ENCODE data around the gene PPP1R13B.

The PPP1R13B gene

GRCh38 chr14:103705118-103705503, 142.3 kb downstream of the PPP1R13B start:
- no peak overlapping the region for H3K4me3 ChIP-seq (ENCODE audit: low read depth in 1 of 5, low read length in 5 of 5)
- H3K27ac ChIP-seq (ENCODE audit: low read depth, low read length), result no peak overlapping the region
- no peaks in the 10 kb centered on the region for H3K27me3 ChIP-seq (ENCODE audit: control insufficient read depth in 5 of 5, insufficient read depth in 4 of 5, low read length in 5 of 5)
- H3K9ac ChIP-seq (ENCODE audit: low read length in 5 of 5), result peak overlapping the region in 1 of 5 donors; percentile 13
- H3K4me1 ChIP-seq (ENCODE audit: control insufficient read depth in 5 of 5, insufficient read depth in 5 of 5, low read length in 5 of 5), result peaks cover 0 to 68% (median 41%) of the 10 kb centered on the region in 5 donors
- peaks cover 0 to 63% (median 46%) of the 10 kb centered on the region in 5 donors for H3K36me3 ChIP-seq (ENCODE audit: control insufficient read depth in 5 of 5, insufficient read depth in 5 of 5, low read length in 5 of 5)
- no peaks in the 10 kb centered on the region for H3K9me3 ChIP-seq (ENCODE audit: control insufficient read depth in 5 of 5, low read length in 5 of 5)

- peaks cover 0 to 72% (median 45%) of the 10 kb centered on the region in 5 donors for H3K4me1 ChIP-seq (ENCODE audit: control insufficient read depth in 5 of 5, insufficient read depth in 5 of 5, low read length in 5 of 5)
- H3K9me3 ChIP-seq (ENCODE audit: control insufficient read depth in 5 of 5, low read length in 5 of 5), result no peaks in the 10 kb centered on the region
- H3K36me3 ChIP-seq (ENCODE audit: control insufficient read depth in 5 of 5, insufficient read depth in 5 of 5, low read length in 5 of 5), result peaks cover 0 to 68% (median 48%) of the 10 kb centered on the region in 5 donors
- H3K27ac ChIP-seq (ENCODE audit: low read depth, low read length), result no peak overlapping the region
- no peak overlapping the region for H3K4me3 ChIP-seq (ENCODE audit: low read depth in 1 of 5, low read length in 5 of 5)
- H3K27me3 ChIP-seq (ENCODE audit: control insufficient read depth in 5 of 5, insufficient read depth in 4 of 5, low read length in 5 of 5), result no peaks in the 10 kb centered on the region
- H3K9ac ChIP-seq (ENCODE audit: low read length in 5 of 5), result peak overlapping the region in 1 of 5 donors; percentile 13
Measured at GRCh38 chr14:103704708-103705107, 142.7 kb downstream of the PPP1R13B start.

GRCh38 chr14:103703433-103704385, 143.7 kb downstream of the PPP1R13B start:
- Histone ChIP-seq H3K4me3 (ENCODE audit: low read depth in 1 of 5, low read length in 5 of 5) (peak overlapping the region in 1 of 5 donors; percentile 14), H3K36me3 (ENCODE audit: control insufficient read depth in 5 of 5, insufficient read depth in 5 of 5, low read length in 5 of 5) (peaks cover 0 to 78% (median 58%) of the 10 kb centered on the region in 5 donors), H3K9me3 (ENCODE audit: control insufficient read depth in 5 of 5, low read length in 5 of 5) (no peaks in the 10 kb centered on the region), H3K27ac (ENCODE audit: low read depth, low read length) (no peak overlapping the region), H3K4me1 (ENCODE audit: control insufficient read depth in 5 of 5, insufficient read depth in 5 of 5, low read length in 5 of 5) (peaks cover 0 to 72% (median 52%) of the 10 kb centered on the region in 5 donors), H3K27me3 (ENCODE audit: control insufficient read depth in 5 of 5, insufficient read depth in 4 of 5, low read length in 5 of 5) (no peaks in the 10 kb centered on the region), H3K9ac (ENCODE audit: low read length in 5 of 5) (peak overlapping the region in 1 of 5 donors; percentile 53)

GRCh38 chr14:103702497-103703432, 144.6 kb downstream of the PPP1R13B start:
- Histone ChIP-seq H3K9me3 (ENCODE audit: control insufficient read depth in 5 of 5, low read length in 5 of 5) (no peaks in the 10 kb centered on the region), H3K4me1 (ENCODE audit: control insufficient read depth in 5 of 5, insufficient read depth in 5 of 5, low read length in 5 of 5) (peaks cover under 1 to 76% (median 55%) of the 10 kb centered on the region in 5 donors), H3K27me3 (ENCODE audit: control insufficient read depth in 5 of 5, insufficient read depth in 4 of 5, low read length in 5 of 5) (no peaks in the 10 kb centered on the region), H3K27ac (ENCODE audit: low read depth, low read length) (no peak overlapping the region), H3K36me3 (ENCODE audit: control insufficient read depth in 5 of 5, insufficient read depth in 5 of 5, low read length in 5 of 5) (peaks cover 0 to 81% (median 52%) of the 10 kb centered on the region in 5 donors), H3K9ac (ENCODE audit: low read length in 5 of 5) (no peak overlapping the region), H3K4me3 (ENCODE audit: low read depth in 1 of 5, low read length in 5 of 5) (no peak overlapping the region)

- Histone ChIP-seq H3K27ac (ENCODE audit: low read depth, low read length) (no peak overlapping the region), H3K4me3 (ENCODE audit: low read depth in 1 of 5, low read length in 5 of 5) (no peak overlapping the region), H3K36me3 (ENCODE audit: control insufficient read depth in 5 of 5, insufficient read depth in 5 of 5, low read length in 5 of 5) (peaks cover 0 to 80% (median 49%) of the 10 kb centered on the region in 5 donors), H3K4me1 (ENCODE audit: control insufficient read depth in 5 of 5, insufficient read depth in 5 of 5, low read length in 5 of 5) (peaks cover 6 to 83% (median 62%) of the 10 kb centered on the region in 5 donors), H3K9ac (ENCODE audit: low read length in 5 of 5) (no peak overlapping the region), H3K9me3 (ENCODE audit: control insufficient read depth in 5 of 5, low read length in 5 of 5) (no peaks in the 10 kb centered on the region), H3K27me3 (ENCODE audit: control insufficient read depth in 5 of 5, insufficient read depth in 4 of 5, low read length in 5 of 5) (no peaks in the 10 kb centered on the region)
Measured at GRCh38 chr14:103702095-103702494, 145.3 kb downstream of the PPP1R13B start.

GRCh38 chr14:103700753-103701490, 146.5 kb downstream of the PPP1R13B start:
- peak overlapping the region; percentile 50 for H3K27ac ChIP-seq (ENCODE audit: low read depth, low read length)
- peaks cover 10 to 86% (median 70%) of the 10 kb centered on the region in 5 donors for H3K4me1 ChIP-seq (ENCODE audit: control insufficient read depth in 5 of 5, insufficient read depth in 5 of 5, low read length in 5 of 5)
- H3K36me3 ChIP-seq (ENCODE audit: control insufficient read depth in 5 of 5, insufficient read depth in 5 of 5, low read length in 5 of 5), result peaks cover 0 to 70% (median 45%) of the 10 kb centered on the region in 5 donors
- H3K9me3 ChIP-seq (ENCODE audit: control insufficient read depth in 5 of 5, low read length in 5 of 5), result no peaks in the 10 kb centered on the region
- no peak overlapping the region for H3K4me3 ChIP-seq (ENCODE audit: low read depth in 1 of 5, low read length in 5 of 5)
- H3K27me3 ChIP-seq (ENCODE audit: control insufficient read depth in 5 of 5, insufficient read depth in 4 of 5, low read length in 5 of 5), result no peaks in the 10 kb centered on the region
- no peak overlapping the region for H3K9ac ChIP-seq (ENCODE audit: low read length in 5 of 5)

GRCh38 chr14:103699901-103700752, 147.2 kb downstream of the PPP1R13B start:
- Histone ChIP-seq H3K27ac (ENCODE audit: low read depth, low read length) (peak overlapping the region; percentile 50), H3K27me3 (ENCODE audit: control insufficient read depth in 5 of 5, insufficient read depth in 4 of 5, low read length in 5 of 5) (no peaks in the 10 kb centered on the region), H3K9me3 (ENCODE audit: control insufficient read depth in 5 of 5, low read length in 5 of 5) (no peaks in the 10 kb centered on the region), H3K9ac (ENCODE audit: low read length in 5 of 5) (no peak overlapping the region), H3K4me3 (ENCODE audit: low read depth in 1 of 5, low read length in 5 of 5) (peak overlapping the region in 1 of 5 donors; percentile 7), H3K36me3 (ENCODE audit: control insufficient read depth in 5 of 5, insufficient read depth in 5 of 5, low read length in 5 of 5) (peaks cover 0 to 71% (median 41%) of the 10 kb centered on the region in 5 donors), H3K4me1 (ENCODE audit: control insufficient read depth in 5 of 5, insufficient read depth in 5 of 5, low read length in 5 of 5) (peaks cover 10 to 83% (median 74%) of the 10 kb centered on the region in 5 donors)

- H3K27me3 ChIP-seq (ENCODE audit: control insufficient read depth in 5 of 5, insufficient read depth in 4 of 5, low read length in 5 of 5), result no peaks in the 10 kb centered on the region
- no peak overlapping the region for H3K9ac ChIP-seq (ENCODE audit: low read length in 5 of 5)
- no peaks in the 10 kb centered on the region for H3K9me3 ChIP-seq (ENCODE audit: control insufficient read depth in 5 of 5, low read length in 5 of 5)
- no peak overlapping the region for H3K27ac ChIP-seq (ENCODE audit: low read depth, low read length)
- peaks cover 0 to 78% (median 47%) of the 10 kb centered on the region in 5 donors for H3K36me3 ChIP-seq (ENCODE audit: control insufficient read depth in 5 of 5, insufficient read depth in 5 of 5, low read length in 5 of 5)
- no peak overlapping the region for H3K4me3 ChIP-seq (ENCODE audit: low read depth in 1 of 5, low read length in 5 of 5)
- H3K4me1 ChIP-seq (ENCODE audit: control insufficient read depth in 5 of 5, insufficient read depth in 5 of 5, low read length in 5 of 5), result peaks cover 10 to 76% (median 72%) of the 10 kb centered on the region in 5 donors
Measured at GRCh38 chr14:103699261-103699661, 148.1 kb downstream of the PPP1R13B start.
